Measurements from ENCODE around the gene CTNNA3. TPM values are rescaled to one million over a fixed set of nuclear protein-coding genes. Genes with fewer than 3 reads are reported as not detected.

CTNNA3 gene
- total and polyA plus RNA-seq, 2 donors (not counting 1 experiment from before 2014, with no cell fraction given): not detected

GRCh38 chr10:66805612-66806011, 890.4 kb downstream of the CTNNA3 start:
- no peak for TF ChIP-seq EZH2 (IDR thresholded peaks at IDR 0.05; ENCODE audit: low read length, missing control alignments)
- TF ChIP-seq CTCF (conservative IDR thresholded peaks at IDR 0.05 in 1 of 2, IDR thresholded peaks at IDR 0.05 in 1 of 2; ENCODE audit: low read depth in 1 of 2, low read length in 2 of 2): no peak
- DNase-seq (ENCODE audit: low read depth in 2 of 2): peak in 1 of 2 donors; percentile 7
- no peaks in the 10 kb centered on the region for H3K79me2 ChIP-seq (ENCODE audit: control insufficient read depth, insufficient read depth, low read length)
- H4K20me1 ChIP-seq (ENCODE audit: control insufficient read depth, extremely low read depth, insufficient read depth, low read length): no peaks in the 10 kb centered on the region
- no peak overlapping the region for H3K27ac ChIP-seq (ENCODE audit: insufficient read depth, low read length)
- no peak overlapping the region for H3K4me3 ChIP-seq (replicated peaks in 1 of 4; ENCODE audit: control extremely low read depth in 1 of 4, insufficient read depth in 1 of 4, low read depth in 3 of 4, low read length in 4 of 4)
- no peak overlapping the region for H3K9ac ChIP-seq (ENCODE audit: insufficient read depth, low read length)
- no peak overlapping the region for H3K4me2 ChIP-seq (ENCODE audit: extremely low read depth, insufficient read depth, low read length)
- H3K27me3 ChIP-seq (ENCODE audit: control insufficient read depth, insufficient read depth, low read length): no peaks in the 10 kb centered on the region
- H3K9me3 ChIP-seq (ENCODE audit: control insufficient read depth, insufficient read depth, low read depth, low read length): no peaks in the 10 kb centered on the region
- H2AFZ ChIP-seq (ENCODE audit: low read length): no peak overlapping the region
- no peaks in the 10 kb centered on the region for H3K36me3 ChIP-seq (ENCODE audit: control insufficient read depth, insufficient read depth, low read length)
- no peaks in the 10 kb centered on the region for H3K4me1 ChIP-seq (ENCODE audit: control insufficient read depth, extremely low read depth, insufficient read depth, low read length)

GRCh38 chr10:66804962-66805361, 891.0 kb downstream of the CTNNA3 start:
- no peak overlapping the region for H3K4me3 ChIP-seq (replicated peaks in 1 of 4; ENCODE audit: control extremely low read depth in 1 of 4, insufficient read depth in 1 of 4, low read depth in 3 of 4, low read length in 4 of 4)
- no peak overlapping the region for H3K9ac ChIP-seq (ENCODE audit: insufficient read depth, low read length)
- no peaks in the 10 kb centered on the region for H3K36me3 ChIP-seq (ENCODE audit: control insufficient read depth, insufficient read depth, low read length)
- H4K20me1 ChIP-seq (ENCODE audit: control insufficient read depth, extremely low read depth, insufficient read depth, low read length): no peaks in the 10 kb centered on the region
- H3K9me3 ChIP-seq (ENCODE audit: control insufficient read depth, insufficient read depth, low read depth, low read length): no peaks in the 10 kb centered on the region
- H3K4me1 ChIP-seq (ENCODE audit: control insufficient read depth, extremely low read depth, insufficient read depth, low read length): no peaks in the 10 kb centered on the region
- H3K4me2 ChIP-seq (ENCODE audit: extremely low read depth, insufficient read depth, low read length): no peak overlapping the region
- TF ChIP-seq EZH2 (IDR thresholded peaks at IDR 0.05; ENCODE audit: low read length, missing control alignments) (no peak), CTCF (conservative IDR thresholded peaks at IDR 0.05 in 1 of 2, IDR thresholded peaks at IDR 0.05 in 1 of 2; ENCODE audit: low read depth in 1 of 2, low read length in 2 of 2) (no peak)
- no peak overlapping the region for H3K27ac ChIP-seq (ENCODE audit: insufficient read depth, low read length)
- no peak for DNase-seq (ENCODE audit: low read depth in 2 of 2)
- no peaks in the 10 kb centered on the region for H3K79me2 ChIP-seq (ENCODE audit: control insufficient read depth, insufficient read depth, low read length)
- H3K27me3 ChIP-seq (ENCODE audit: control insufficient read depth, insufficient read depth, low read length): no peaks in the 10 kb centered on the region
- H2AFZ ChIP-seq (ENCODE audit: low read length): no peak overlapping the region

- H3K79me2 ChIP-seq (ENCODE audit: control insufficient read depth, insufficient read depth, low read length): no peaks in the 10 kb centered on the region
- no peaks in the 10 kb centered on the region for H3K36me3 ChIP-seq (ENCODE audit: control insufficient read depth, insufficient read depth, low read length)
- H3K9me3 ChIP-seq (ENCODE audit: control insufficient read depth, insufficient read depth, low read depth, low read length): no peaks in the 10 kb centered on the region
- H4K20me1 ChIP-seq (ENCODE audit: control insufficient read depth, extremely low read depth, insufficient read depth, low read length): no peaks in the 10 kb centered on the region
- TF ChIP-seq CTCF (conservative IDR thresholded peaks at IDR 0.05 in 1 of 2, IDR thresholded peaks at IDR 0.05 in 1 of 2; ENCODE audit: low read depth in 1 of 2, low read length in 2 of 2) (no peak), EZH2 (IDR thresholded peaks at IDR 0.05; ENCODE audit: low read length, missing control alignments) (no peak)
- DNase-seq (ENCODE audit: low read depth in 2 of 2): no peak
- H3K4me1 ChIP-seq (ENCODE audit: control insufficient read depth, extremely low read depth, insufficient read depth, low read length): no peaks in the 10 kb centered on the region
- no peak overlapping the region for H3K4me2 ChIP-seq (ENCODE audit: extremely low read depth, insufficient read depth, low read length)
- H3K27ac ChIP-seq (ENCODE audit: insufficient read depth, low read length): no peak overlapping the region
- H3K4me3 ChIP-seq (replicated peaks in 1 of 4; ENCODE audit: control extremely low read depth in 1 of 4, insufficient read depth in 1 of 4, low read depth in 3 of 4, low read length in 4 of 4): no peak overlapping the region
- H3K27me3 ChIP-seq (ENCODE audit: control insufficient read depth, insufficient read depth, low read length): no peaks in the 10 kb centered on the region
- H3K9ac ChIP-seq (ENCODE audit: insufficient read depth, low read length): no peak overlapping the region
- H2AFZ ChIP-seq (ENCODE audit: low read length): no peak overlapping the region
These were observed 892.8 kb downstream of the CTNNA3 start for GRCh38 chr10:66803174-66803573.
